Hepatocyte (in vitro differentiated cells): ENCODE data around the gene RABGGTA. TPM values are rescaled to one million over a fixed set of nuclear protein-coding genes. Genes with fewer than 3 reads are reported as not detected.

Experiments
- DNase-seq: peaks from one replicate; pipeline ENCODE4 v3.0.0-alpha.2; 2016; ENCODE audit warnings: low spot score
- H2AFZ ChIP-seq: fragments of 200-600 bp; sonication (generic); 2 replicates; pipeline ENCODE4 v1.6.0; 2016; ENCODE audit warnings: antibody characterized with exemption, mild to moderate bottlenecking
- H3K27ac ChIP-seq: fragments of 200-600 bp; sonication (generic); 2 replicates; pipeline ENCODE4 v1.5.1; 2016; ENCODE audit warnings: mild to moderate bottlenecking
- H3K27me3 ChIP-seq: fragments of 200-600 bp; sonication (generic); 2 replicates; pipeline ENCODE4 v1.6.1; 2016
- H3K36me3 ChIP-seq: fragments of 200-600 bp; sonication (generic); replicated peaks from 2 replicates; pipeline ENCODE4 v1.5.1; 2016; ENCODE audit warnings: low read depth; ENCODE audit not compliant: insufficient read depth
- H3K4me1 ChIP-seq: fragments of 200-600 bp; sonication (generic); 2 replicates; pipeline ENCODE4 v1.5.1; 2016; ENCODE audit warnings: mild to moderate bottlenecking, moderate library complexity; ENCODE audit not compliant: insufficient read depth
- H3K4me2 ChIP-seq: fragments of 200-600 bp; sonication (generic); 2 replicates; pipeline ENCODE4 v1.6.0; 2016
- H3K4me3 ChIP-seq: fragments of 200-600 bp; sonication (generic); 2 replicates; pipeline ENCODE4 v1.5.1; 2016; ENCODE audit warnings: mild to moderate bottlenecking
- H3K79me2 ChIP-seq: fragments of 200-600 bp; sonication (generic); 2 replicates; pipeline ENCODE4 v1.6.0; 2017; ENCODE audit warnings: mild to moderate bottlenecking
- H3K9me2 ChIP-seq: fragments of 200-600 bp; sonication (generic); replicated peaks from 2 replicates; pipeline ENCODE4 v1.6.0; 2017; ENCODE audit warnings: mild to moderate bottlenecking; ENCODE audit not compliant: insufficient read depth
- H3K9me3 ChIP-seq: fragments of 200-600 bp; sonication (generic); 2 replicates; pipeline ENCODE4 v1.5.1; 2016; ENCODE audit warnings: low read depth, mild to moderate bottlenecking
- H4K20me1 ChIP-seq: fragments of 200-600 bp; sonication (generic); 2 replicates; pipeline ENCODE4 v1.6.0; 2016; ENCODE audit warnings: mild to moderate bottlenecking; ENCODE audit not compliant: insufficient read depth, poor library complexity, severe bottlenecking
- EZH2 ChIP-seq: fragments of 200-600 bp; sonication (generic); IDR thresholded peaks from 2 replicates; pipeline ENCODE4 v1.6.1; 2016; ENCODE audit warnings: antibody characterized with exemption, mild to moderate bottlenecking, borderline replicate concordance
- EZH2phosphoT487 ChIP-seq: fragments of 200-600 bp; sonication (generic); IDR thresholded peaks from one replicate; pipeline ENCODE4 v1.6.1; 2018; ENCODE audit warnings: antibody characterized with exemption, mild to moderate bottlenecking, low read depth, moderate library complexity; ENCODE audit not compliant: unreplicated experiment, severe bottlenecking
- WGBS: methylation state at CpG from one replicate; pipeline ENCODE4 v1.1.6; 2016; ENCODE audit warnings: low lambda C conversion rate; ENCODE audit errors: missing lambda C conversion rate; 5-methylcytosine and 5-hydroxymethylcytosine counted together
- polyA plus RNA-seq: library from polyadenylated mRNA; unstranded; fragments of >200 nt; fragmentation: Nextera tagmentation; extraction: Ambion mirVana; gene quantifications from 2 replicates; pipeline ENCODE4 v1.2.1, GENCODE V29; 2016
- total RNA-seq: library from RNA; depleted of rRNA; stranded (reverse); fragments of >200 nt; gene quantifications from 2 replicates; pipeline ENCODE4 v1.2.3, GENCODE V29; 2014
- TF ChIP-seq, protein P1 (sequence below): fragments of 200-600 bp; sonication (generic); IDR thresholded peaks from 2 replicates; pipeline ENCODE4 v1.5.1; 2016; ENCODE audit warnings: antibody characterized with exemption, mild to moderate bottlenecking; ENCODE audit not compliant: poor library complexity

Gene RABGGTA
- total and polyA plus RNA-seq, 2 experiments from 2014 or later: 18.2 to 36.0 TPM

DNA sequence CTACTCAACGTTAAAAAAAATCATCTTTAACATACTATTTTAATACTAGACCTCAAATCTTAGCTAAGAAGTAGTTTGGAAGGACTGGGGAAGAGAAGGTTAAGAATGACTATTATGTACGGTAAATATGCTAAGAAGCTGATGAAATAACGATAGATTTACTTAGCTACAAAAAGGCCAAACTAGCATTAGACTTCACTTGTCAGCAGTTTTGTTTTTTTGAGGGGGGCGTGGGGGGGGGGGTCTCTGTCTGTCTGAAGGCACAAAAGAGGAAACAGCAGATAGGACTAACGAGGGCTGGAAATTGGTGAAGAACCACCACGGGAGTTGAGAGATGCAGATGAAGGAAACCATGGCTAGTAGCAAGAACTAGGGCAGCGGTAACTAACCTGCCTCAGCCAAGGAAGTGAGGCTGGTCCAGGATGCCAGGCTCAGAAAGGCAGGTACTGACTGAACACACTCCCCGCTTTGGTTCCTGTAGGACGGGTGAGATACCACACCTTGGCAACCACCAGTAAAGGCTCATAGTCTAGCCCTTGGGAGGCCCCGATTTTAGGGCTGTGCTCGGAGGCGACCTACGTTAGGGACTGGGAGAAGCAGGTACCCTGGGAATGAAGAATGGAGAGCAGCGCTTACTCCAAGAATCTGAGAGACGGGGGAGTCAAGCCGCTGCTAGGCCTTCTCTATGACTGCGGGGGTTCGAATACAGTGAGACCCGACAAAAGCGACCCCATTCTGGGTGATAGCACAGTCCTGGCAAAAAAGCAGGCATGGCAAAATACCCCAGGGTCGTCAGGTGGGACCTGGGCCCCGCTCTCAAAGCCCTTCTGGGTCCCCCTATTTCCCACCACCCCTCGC, 39.9 kb downstream of the RABGGTA start:
- Histone ChIP-seq H3K4me3 (peak overlapping the region; percentile 96), H2AFZ (peak overlapping the region; percentile 98), H3K36me3 (no peaks in the 10 kb centered on the region), H3K79me2 (peaks cover 81% of the 10 kb centered on the region), H3K27ac (peak overlapping the region; percentile 96), H3K4me1 (peaks cover 20% of the 10 kb centered on the region), H3K9me3 (no peaks in the 10 kb centered on the region), H3K27me3 (no peaks in the 10 kb centered on the region), H3K4me2 (peak overlapping the region; percentile 87), H3K9me2 (no peaks in the 10 kb centered on the region), H4K20me1 (no peaks in the 10 kb centered on the region)
- 15% methylated on average over 23 of the region's 23 CpGs for WGBS
- TF ChIP-seq, protein P1, sequence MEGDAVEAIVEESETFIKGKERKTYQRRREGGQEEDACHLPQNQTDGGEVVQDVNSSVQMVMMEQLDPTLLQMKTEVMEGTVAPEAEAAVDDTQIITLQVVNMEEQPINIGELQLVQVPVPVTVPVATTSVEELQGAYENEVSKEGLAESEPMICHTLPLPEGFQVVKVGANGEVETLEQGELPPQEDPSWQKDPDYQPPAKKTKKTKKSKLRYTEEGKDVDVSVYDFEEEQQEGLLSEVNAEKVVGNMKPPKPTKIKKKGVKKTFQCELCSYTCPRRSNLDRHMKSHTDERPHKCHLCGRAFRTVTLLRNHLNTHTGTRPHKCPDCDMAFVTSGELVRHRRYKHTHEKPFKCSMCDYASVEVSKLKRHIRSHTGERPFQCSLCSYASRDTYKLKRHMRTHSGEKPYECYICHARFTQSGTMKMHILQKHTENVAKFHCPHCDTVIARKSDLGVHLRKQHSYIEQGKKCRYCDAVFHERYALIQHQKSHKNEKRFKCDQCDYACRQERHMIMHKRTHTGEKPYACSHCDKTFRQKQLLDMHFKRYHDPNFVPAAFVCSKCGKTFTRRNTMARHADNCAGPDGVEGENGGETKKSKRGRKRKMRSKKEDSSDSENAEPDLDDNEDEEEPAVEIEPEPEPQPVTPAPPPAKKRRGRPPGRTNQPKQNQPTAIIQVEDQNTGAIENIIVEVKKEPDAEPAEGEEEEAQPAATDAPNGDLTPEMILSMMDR: no peak
- DNase-seq: no peak

DNA sequence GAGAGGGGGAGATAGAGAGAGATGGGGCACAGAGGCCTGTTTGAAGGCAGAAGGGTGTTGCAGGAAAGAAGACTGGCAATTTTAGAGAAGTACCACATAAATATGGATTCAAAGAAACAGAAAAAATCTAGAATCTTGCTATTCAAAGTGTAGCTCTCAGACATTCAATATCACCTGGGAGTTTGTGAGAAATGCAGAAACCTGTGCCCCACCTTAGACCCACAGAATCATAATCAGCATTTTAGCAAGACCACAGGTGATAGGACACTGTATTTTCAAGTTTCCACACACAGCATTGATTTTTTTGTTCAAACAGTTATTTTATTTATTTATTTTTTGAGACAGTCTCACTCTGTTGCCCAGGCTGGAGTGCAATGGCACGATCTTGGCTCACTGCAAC, 42.5 kb downstream of the RABGGTA start:
- no peak overlapping the region for H3K4me2 ChIP-seq
- no peak overlapping the region for H3K4me3 ChIP-seq
- TF ChIP-seq EZH2phosphoT487: no peak
- TF ChIP-seq, protein P1: no peak
- no peak for TF ChIP-seq EZH2
- H3K9me3 ChIP-seq: no peaks in the 10 kb centered on the region
- H3K36me3 ChIP-seq: no peaks in the 10 kb centered on the region
- WGBS: 100% methylated on average over 1 of the region's 1 CpG
- no peaks in the 10 kb centered on the region for H4K20me1 ChIP-seq
- no peak overlapping the region for H3K27ac ChIP-seq
- H2AFZ ChIP-seq: no peak overlapping the region
- no peaks in the 10 kb centered on the region for H3K27me3 ChIP-seq
- no peaks in the 10 kb centered on the region for H3K9me2 ChIP-seq
- peaks cover 86% of the 10 kb centered on the region for H3K79me2 ChIP-seq
- peaks cover 15% of the 10 kb centered on the region for H3K4me1 ChIP-seq
- DNase-seq: no peak

DNA sequence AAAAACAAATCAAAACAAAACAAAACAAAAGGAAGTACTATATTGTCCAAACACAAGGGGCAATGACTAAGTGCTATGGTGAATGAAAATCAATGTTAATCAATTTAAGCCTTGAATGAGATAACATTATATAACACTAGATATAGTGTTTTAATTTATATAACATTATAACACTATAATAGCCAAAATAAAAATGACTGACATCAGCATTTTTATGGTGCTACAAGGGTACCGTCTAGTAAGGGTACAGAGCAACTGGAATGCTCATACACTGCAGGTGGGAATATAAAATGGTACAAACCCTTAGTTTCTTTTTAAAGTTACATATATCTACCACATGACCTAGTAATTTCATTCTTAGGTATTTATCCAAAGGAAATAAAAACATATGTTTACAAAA, 44.9 kb downstream of the RABGGTA start:
- DNase-seq: no peak
- no peaks in the 10 kb centered on the region for H3K36me3 ChIP-seq
- no peak overlapping the region for H3K4me2 ChIP-seq
- H3K9me2 ChIP-seq: no peaks in the 10 kb centered on the region
- no peaks in the 10 kb centered on the region for H3K27me3 ChIP-seq
- H2AFZ ChIP-seq: no peak overlapping the region
- H3K79me2 ChIP-seq: peaks cover 94% of the 10 kb centered on the region
- H4K20me1 ChIP-seq: peaks cover 5% of the 10 kb centered on the region
- no peaks in the 10 kb centered on the region for H3K9me3 ChIP-seq
- no peak overlapping the region for H3K4me3 ChIP-seq
- no peak overlapping the region for H3K27ac ChIP-seq
- H3K4me1 ChIP-seq: peaks cover 7% of the 10 kb centered on the region
- TF ChIP-seq EZH2phosphoT487 (no peak), EZH2 (no peak)
- TF ChIP-seq, protein P1: no peak
- 91% methylated on average over 1 of the region's 1 CpG for WGBS
